Measurements from ENCODE around the gene ACSL1.

GRCh38 chr4:184849185-184849584 is 23.4 kb upstream of the ACSL1 start:
- TF ChIP-seq, protein P1, sequence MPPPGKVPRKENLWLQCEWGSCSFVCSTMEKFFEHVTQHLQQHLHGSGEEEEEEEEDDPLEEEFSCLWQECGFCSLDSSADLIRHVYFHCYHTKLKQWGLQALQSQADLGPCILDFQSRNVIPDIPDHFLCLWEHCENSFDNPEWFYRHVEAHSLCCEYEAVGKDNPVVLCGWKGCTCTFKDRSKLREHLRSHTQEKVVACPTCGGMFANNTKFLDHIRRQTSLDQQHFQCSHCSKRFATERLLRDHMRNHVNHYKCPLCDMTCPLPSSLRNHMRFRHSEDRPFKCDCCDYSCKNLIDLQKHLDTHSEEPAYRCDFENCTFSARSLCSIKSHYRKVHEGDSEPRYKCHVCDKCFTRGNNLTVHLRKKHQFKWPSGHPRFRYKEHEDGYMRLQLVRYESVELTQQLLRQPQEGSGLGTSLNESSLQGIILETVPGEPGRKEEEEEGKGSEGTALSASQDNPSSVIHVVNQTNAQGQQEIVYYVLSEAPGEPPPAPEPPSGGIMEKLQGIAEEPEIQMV (tag; conservative IDR thresholded peaks at IDR 0.05; ENCODE audit: low read depth): no peak
- no peak for TF ChIP-seq USF2 (CRISPR knock-in tag; IDR thresholded peaks at IDR 0.05)
- TF ChIP-seq KDM2B (CRISPR knock-in tag; IDR thresholded peaks at IDR 0.05): no peak
- no peak for TF ChIP-seq POLR2A (conservative IDR thresholded peaks at IDR 0.05)
- no peak for TF ChIP-seq ZNF436 (CRISPR knock-in tag; IDR thresholded peaks at IDR 0.05)
- no peak for TF ChIP-seq ZNF644 (tag; IDR thresholded peaks at IDR 0.05; ENCODE audit: low read depth)

Data from K562 (cell line).